Measurements from ENCODE around the gene C15orf39. TPM values are rescaled to one million over a fixed set of nuclear protein-coding genes. Genes with fewer than 3 reads are reported as not detected.

C15orf39 gene
- total RNA-seq, 1 donor from 2014 or later: 3.6 TPM

Other genes with a start within 250 kb of the C15orf39 start
- gene RPP25, start 245.1 kb upstream of the C15orf39 start, total RNA-seq: 16.6 and 26.0 TPM in 2 replicates
- gene SCAMP5, start 206.3 kb upstream of the C15orf39 start, total RNA-seq: 5.6 and 6.1 TPM in 2 replicates
- gene PPCDC, start 178.3 kb upstream of the C15orf39 start, total RNA-seq: 5.4 and 6.5 TPM in 2 replicates
- gene GOLGA6C, start 56.5 kb downstream of the C15orf39 start, total RNA-seq: not detected in 2 replicates
- not detected in 2 replicates for gene GOLGA6D, start 81.0 kb downstream of the C15orf39 start, total RNA-seq
- gene COMMD4, start 134.2 kb downstream of the C15orf39 start, total RNA-seq: 57.1 and 70.6 TPM in 2 replicates
- gene NEIL1, start 145.2 kb downstream of the C15orf39 start, total RNA-seq: 7.0 and 13.3 TPM in 2 replicates
- 74.8 and 140 TPM in 2 replicates for gene MAN2C1, start 166.7 kb downstream of the C15orf39 start, total RNA-seq
- gene SIN3A, start 249.8 kb downstream of the C15orf39 start, total RNA-seq: 18.3 and 22.0 TPM in 2 replicates

All from lung microvascular endothelial cell (primary cell).